ENCODE data around the gene CDC123.
"Not testable (repeated sequence)": the region's sequence is repeated elsewhere in the genome, so short reads cannot be mapped to it uniquely, and the experiment has no call there.

The CDC123 gene

DNA sequence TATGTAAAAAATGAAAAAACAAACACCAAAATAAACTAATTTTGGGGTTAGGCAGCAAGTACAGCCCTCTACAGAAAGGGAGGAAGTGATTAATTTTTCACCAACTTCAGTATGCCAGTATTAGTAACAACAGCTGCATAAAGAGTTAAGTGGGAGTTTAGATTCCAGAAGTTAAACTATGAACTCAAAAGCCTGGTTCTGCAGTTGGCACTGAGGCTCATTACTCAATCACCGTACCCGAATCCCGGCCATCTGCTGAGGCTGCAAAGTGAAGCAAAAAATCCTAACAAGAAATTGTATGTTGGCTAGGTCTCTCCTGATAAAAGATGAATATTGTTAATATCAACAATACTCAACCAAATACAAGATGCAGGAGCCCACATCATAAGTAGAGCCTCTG lies 4.3 kb upstream of the CDC123 start:
- no peak for DNase-seq (ENCODE audit: low read depth)

DNA sequence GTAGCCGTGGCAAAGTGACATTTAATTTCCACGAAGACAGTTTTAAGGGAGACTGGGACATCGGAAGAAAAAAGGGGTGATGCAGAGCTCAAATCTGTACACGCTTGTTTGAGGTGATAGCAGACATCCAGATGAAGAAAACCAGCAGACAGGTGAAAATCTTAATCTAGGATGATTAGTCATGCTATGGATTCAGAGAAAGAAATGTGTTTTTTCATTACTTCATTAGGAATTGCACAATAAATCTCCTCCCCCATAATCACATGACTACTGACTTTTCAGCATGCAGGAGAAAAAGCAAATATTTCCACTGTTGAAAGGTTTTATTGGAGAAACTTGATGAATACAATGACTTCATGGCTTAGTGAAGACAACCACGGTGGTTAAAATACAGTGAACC lies 2.8 kb upstream of the CDC123 start:
- DNase-seq (ENCODE audit: low read depth), result peak; percentile 26

DNA sequence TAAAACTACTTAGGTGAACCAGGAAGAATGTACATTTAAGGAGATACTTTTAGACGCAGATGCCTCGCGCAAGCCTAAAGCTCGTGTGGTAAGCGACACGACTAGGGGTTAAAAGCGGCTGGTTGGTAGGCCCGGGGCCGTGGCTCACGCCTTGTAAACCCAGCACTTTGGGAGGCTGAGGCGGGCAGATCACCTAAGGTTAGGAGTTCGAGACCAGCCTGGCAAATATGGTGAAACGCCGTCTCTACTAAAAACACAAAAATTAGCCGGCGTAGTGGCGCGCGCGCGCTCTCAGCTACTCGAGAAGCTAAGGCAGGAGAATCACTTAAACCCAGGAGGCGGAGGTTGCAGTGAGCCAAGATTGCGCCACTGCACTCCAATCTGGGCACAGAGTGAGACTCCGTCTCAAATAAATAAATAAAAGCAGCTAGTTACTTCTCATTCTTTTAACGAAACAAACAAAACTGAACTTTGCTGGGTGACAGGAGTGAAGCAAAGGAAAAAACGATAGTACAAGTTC lies 1.2 kb upstream of the CDC123 start:
- DNase-seq (ENCODE audit: low read depth), result peak; percentile 10

DNA sequence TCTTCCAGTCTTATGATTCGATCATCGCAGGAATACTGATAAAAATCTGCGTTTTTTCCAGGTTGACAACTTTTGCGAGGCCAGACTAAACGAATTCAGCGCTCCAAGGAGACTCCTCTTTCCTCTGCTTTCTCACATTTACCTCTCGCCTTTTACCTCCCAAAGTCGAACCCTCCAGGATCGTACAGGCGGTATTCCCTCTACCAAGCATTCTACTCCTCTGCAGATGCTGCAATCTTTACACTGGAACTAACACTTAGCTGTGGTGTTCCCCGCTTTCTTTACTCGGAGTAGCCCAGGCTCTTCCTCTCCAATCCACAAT lies 746 bp upstream of the CDC123 start:
- DNase-seq (ENCODE audit: low read depth), result no peak

DNA sequence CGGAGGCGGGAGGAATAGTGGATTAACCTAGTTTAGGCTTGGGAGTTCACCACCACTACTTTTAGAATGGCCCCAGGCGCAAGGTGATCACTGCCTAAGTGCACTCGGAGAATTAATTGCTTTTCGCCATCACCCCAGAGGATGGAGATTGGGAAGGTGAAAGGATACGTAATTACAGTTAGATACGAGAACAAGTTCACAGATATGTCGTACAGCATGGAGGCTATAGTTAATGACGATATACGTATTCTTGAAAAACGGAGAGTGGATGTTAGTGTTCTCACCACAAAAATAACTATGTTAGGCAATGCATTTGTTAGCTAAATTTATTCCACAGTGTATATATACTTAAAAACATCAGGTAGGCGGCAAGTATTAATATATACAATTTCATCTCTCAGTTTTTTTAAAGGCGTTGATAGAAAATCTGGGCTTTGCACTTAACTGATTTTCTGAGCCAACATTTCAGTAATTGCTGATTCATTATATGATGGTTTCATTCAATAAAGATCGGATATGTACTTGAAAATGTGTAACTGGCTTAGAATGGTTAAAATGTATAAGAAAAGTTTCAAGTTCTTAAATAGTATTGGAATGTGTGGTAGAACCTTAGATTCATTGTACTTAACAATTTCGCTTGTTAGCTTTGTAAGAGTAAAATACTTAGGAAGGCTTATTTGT lies 683 bp downstream of the CDC123 start:
- DNase-seq (ENCODE audit: low read depth), result no peak

DNA sequence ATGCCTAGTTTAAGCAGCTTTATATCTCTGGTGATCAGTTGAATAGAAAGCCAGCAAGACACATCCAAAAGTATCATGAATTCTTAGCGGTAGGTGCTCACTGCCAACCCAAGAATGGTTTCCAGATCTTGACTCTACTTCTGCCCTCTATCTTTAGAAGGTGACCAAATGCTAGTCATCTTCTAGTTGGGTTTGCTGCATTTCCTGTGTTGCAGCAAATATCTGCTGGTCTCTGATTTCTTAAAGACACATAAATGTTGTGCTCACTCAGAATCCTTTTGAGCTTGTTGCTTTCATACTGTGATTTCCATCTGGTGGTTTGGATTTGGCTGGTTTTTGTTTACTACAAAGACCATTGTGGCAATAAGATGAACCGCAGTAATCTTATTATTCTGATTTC lies 2.2 kb downstream of the CDC123 start:
- no peak for DNase-seq (ENCODE audit: low read depth)

DNA sequence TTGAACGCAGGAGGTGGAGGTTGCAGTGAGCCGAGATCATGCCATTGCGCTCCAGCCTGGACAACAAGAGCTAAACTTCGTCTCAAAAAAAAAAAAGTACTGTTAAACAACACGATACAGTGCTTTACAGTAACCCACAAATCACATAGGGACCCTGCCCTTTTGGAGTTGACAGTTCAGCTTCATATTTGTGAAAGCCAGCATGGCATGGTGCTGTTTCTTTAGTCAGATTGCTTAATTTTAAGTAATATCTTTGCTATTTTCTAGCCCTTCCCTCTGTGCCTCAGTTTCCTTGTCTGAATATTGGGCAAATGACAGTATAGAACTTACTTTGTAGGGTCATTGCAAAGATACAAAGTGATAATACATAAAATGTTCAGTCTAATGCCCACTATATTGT lies 4.9 kb downstream of the CDC123 start:
- no peak for DNase-seq (ENCODE audit: low read depth)

DNA sequence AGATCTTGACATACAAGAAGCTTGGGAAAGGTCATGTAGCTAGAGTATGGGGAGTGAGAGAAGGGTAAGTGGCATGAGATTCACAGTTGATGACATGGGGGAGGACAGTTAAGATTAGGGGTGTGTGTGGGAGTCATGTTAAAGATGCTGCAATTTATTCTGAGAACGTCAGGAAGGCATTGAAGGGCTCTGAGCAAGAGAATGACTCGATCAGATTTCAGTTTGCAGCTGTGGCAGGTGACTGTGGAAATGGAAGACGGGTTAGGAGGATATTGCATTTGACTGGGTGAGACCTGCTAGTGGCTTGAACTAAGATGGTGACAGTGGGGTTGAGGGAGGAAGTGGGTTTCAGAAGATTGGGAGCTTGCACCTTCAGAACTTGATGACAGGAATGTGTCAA lies 5.6 kb downstream of the CDC123 start:
- DNase-seq (ENCODE audit: low read depth), result no peak

DNA sequence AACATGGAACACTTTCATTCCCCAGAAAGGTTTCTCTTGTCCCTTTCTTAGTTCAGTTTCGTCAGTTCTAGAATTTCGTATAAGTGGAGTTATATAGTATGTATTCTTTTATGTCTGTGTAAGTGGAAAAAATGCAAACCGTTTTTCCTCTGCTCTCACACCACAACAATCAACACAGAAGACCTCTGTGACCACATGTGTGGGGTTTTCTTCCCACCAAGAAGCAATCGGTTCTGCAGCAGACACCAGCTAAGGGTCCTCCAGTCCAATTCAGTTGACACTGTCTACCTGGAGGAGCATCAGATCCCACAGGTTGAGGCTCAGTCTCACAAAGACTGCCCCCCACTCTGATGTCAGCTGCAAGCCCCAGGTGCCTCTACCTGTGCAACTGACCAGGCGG lies 6.2 kb downstream of the CDC123 start:
- DNase-seq (ENCODE audit: low read depth), result no peak

DNA sequence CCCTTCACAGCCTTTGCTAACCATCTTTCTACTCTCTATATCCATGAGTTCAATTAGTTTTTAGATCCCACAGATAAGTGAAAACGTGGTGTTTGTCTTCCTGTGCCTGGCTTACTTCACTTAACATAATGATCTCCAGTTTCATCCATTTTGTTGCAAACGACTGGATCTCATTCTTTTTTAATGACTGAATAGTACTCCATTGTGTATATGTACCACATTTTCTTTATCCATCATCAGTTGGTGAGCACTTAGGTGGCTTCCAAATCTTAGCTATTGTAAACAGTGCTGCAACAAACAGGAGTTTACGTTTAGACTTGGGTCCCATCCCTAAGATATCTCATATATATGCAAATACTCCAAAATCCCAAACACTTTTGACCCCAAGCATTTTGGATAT lies 9.1 kb downstream of the CDC123 start:
- DNase-seq (ENCODE audit: low read depth), result no peak

DNA sequence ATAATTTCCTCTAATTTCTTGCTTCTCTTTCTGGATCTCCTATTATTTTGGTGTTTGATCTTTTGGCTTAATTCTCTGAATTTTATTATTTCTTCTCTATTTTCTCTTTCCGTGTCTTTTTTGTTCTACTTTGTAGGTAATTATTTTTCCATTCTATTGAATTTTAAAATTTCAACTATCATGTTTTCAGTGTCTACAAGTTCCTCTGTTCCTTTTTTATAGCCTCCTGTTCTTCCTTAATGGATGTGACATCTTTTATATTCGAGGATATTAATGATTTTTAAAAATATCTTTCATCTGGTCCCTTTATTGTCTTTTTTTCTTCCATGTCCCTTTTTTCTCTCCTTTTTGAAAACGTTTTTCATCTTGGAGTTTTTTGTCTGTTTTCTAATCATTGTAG lies 11.1 kb downstream of the CDC123 start:
- no peak for DNase-seq (ENCODE audit: low read depth)

DNA sequence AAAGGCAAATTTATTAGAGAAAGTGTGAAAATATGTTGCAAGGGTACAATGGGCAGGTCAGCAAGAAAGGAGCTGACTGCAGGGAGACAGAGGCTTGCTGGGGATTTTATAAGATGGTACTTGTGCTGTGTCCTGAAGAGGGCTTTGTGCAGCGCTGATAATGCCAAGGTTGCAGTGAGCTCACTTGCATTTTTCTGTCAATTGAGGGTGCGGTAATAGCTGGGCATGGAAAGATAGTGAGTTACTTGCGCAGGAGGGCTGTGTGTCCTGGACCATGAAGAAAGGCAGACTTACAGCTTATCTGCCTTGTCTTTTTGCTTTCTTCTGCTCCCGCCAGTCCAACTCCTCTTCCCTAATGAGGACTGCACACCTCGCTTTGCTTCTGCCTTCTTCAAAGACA lies 12.5 kb downstream of the CDC123 start:
- no peak for DNase-seq (ENCODE audit: low read depth)

DNA sequence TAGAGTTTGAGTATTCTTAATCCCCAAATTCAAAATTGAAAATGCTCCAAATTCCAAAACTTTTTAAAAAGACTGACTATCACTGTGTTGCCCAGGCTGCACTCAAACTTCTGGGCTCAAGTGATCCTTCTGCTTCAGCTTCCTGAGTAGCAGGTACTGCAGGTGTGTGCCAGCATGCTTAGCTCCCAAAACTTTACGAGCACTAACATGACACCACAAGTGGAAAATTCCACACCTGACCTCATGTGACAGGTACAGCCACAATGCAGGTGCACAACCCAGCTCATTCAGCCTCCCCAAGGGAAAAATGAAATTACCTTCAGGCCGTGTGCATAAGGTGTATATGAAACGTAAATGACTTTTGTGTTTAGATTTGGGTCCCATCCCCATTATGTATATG lies 16.5 kb downstream of the CDC123 start:
- DNase-seq (ENCODE audit: low read depth), result no peak

DNA sequence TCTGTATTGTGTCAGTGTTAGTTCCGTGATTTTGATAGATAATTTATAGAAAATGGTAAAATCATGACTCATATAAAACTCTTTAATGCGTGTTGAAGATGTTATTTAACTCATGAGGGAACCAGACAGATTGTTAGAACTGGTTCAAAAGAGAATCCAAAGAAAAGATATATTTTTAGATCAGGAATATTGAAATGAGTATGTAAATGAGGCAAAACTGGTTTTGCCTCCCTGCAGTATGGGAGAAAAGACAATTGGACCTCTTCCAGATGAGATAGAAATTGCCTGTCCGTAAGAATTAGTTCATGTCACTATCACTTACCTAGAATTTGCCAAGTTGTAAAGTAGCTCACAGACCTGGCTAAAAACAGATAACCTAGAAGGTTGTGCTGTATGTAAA lies 17.6 kb downstream of the CDC123 start:
- no peak for DNase-seq (ENCODE audit: low read depth)

DNA sequence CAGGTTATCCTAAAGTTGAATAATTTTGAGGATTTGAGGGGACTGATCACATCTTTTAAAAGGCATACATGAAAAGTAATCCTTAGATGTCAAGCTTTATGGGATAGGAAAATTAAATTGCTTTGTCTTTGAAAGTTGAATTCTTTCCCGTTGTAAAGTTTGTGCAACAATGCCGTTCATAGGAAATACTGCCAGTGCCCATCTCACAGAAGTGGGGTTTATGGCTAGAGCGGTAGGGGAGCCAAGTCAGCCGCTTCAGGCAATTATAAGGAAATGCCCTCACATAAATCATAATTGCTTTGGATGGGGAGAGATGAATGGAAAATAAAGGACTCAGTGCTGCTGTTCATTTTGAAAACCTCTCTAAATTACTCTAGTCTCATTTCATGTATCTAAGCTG lies 18.1 kb downstream of the CDC123 start:
- no peak for DNase-seq (ENCODE audit: low read depth)

DNA sequence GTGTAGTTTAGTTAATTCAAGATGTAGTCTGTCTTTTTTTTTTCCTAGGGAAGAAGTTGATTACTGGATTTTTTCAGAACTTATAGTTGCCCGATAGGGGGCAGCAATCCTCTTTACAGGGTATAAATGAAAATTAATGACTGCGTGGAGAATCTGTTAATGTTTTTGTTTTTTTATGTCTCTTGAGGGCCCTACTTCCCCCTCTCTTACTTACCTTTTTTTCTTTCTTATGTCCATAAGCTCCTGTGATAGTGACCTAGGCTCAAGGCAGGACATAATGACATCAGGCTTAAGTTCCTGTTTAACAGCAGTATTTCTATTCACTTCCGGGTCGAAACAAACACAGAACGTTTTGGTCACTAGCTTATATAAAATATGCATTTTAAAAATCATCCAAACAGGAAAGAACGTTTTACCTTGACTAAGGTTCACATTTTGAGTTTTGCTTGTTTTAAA lies 18.8 kb downstream of the CDC123 start:
- DNase-seq (ENCODE audit: low read depth), result peak; percentile 35

DNA sequence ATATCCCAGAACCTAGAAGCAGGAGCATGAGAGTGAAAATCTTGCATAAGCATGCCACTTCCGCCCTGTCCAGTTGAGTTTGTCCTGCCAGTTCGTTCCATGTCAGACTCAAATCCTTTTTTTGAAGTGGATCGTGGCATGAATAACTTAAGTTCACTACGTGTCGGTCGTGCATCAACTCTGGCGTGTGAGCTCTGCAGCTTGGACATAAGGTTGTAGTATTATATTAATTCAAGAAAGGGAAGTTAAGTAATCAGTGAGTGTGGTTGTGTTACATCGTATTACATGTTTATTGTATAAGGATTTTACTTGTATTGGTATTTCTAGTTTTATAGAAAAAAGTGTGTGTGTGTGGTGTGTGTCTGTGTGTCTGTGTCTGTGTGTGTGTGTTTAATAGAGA lies 23.0 kb downstream of the CDC123 start:
- no peak for DNase-seq (ENCODE audit: low read depth)

DNA sequence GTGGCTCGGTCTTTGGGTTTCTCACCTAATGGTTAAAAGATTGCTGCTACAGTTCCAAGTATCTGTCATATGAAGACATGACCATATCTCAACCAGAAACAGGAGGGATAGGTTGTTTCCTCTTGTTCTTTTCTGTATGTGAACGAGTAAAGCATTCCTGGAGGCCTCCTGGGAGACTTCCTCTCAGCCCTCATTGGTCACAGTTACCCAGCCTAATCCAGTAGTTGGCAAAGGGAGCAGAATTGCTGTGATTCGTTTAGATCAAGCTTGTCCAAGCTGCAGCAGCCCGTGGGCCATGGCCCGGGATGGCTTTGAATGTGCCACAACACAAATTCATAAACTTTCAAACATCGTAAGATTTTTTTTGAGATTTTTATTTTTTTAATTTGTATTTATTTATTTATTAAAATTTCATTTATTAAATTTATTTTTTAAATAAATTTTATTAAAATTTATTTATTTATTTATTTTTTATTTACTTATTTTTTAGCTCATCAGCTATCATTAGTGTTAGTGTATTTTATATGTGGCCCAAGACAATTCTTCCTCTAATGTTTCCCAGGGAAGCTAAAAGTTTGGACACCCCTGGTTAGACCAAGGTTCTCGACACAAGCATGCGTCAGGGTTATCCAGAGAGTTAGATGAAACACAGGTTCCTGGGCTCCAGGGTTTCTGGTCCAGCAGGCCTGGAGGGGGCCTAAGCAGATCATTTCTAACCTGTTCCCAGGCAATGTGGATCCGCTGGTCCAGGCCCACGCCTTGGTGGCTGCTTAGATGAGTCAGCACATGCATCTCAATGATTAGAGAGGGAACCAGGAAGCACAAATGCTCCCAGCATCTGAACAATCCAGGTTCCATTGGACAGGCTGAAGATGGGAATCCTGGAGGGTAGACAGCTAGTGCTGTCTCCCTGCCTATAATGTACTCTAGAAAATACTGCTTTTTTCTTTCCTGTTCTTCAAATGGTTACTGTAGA lies 25.6 kb downstream of the CDC123 start:
- no peak for DNase-seq (ENCODE audit: low read depth)

DNA sequence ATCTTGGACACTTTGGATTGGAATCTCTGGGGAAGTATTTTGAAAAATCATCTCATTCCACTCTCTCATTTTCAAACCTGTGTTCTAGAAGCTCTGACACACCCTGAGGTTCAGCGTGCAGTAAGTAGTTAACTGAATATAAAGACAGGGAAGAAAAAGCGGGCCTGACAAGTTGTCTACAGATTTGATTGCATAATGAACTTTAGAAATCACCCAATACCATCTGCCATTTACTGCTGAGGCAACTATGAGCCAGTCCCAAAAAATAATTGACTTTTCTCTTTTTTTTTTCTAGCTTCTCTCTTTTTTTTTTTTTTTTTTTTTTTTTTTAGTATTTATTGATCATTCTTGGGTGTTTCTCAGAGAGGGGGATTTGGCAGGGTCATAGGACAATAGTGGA lies 29.5 kb downstream of the CDC123 start:
- no peak for DNase-seq (ENCODE audit: low read depth)

DNA sequence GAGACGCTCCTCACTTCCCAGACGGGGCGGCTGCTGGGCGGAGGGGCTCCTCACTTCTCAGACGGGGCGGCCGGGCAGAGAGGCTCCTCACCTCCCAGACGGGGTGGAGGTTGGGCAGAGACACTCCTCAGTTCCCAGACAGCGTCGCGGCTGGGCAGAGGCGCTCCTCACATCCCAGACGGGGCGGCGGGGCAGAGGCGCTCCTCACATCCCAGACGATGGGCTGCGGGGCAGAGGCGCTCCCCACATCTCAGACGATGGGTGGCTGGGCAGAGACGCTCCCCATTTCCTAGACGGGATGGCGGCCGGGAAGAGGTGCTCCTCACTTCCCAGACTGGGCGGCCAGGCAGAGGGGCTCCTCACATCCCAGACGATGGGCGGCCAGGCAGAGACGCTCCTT lies 30.4 kb downstream of the CDC123 start:
- DNase-seq (ENCODE audit: low read depth), result not testable (repeated sequence)

DNA sequence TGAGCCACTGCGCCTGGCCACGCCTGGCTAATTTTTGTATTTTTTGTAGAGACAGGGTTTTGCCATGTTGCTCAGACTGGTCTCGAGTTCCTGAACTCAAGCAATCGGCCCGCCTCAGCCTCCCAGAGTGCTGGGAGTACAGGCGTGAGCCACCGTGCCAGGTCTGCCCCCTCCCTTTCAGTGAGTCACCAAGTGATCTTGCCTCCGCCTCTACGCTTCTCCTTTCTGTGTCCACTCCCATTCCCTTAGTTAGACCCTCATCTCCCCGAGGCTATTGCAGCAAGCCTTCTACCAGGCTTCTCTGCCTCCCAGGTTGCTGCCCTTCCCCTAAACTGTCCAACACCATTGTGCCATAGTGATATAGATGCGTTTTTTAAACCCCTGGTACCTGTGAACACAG lies 32.9 kb downstream of the CDC123 start:
- no peak for DNase-seq (ENCODE audit: low read depth)

DNA sequence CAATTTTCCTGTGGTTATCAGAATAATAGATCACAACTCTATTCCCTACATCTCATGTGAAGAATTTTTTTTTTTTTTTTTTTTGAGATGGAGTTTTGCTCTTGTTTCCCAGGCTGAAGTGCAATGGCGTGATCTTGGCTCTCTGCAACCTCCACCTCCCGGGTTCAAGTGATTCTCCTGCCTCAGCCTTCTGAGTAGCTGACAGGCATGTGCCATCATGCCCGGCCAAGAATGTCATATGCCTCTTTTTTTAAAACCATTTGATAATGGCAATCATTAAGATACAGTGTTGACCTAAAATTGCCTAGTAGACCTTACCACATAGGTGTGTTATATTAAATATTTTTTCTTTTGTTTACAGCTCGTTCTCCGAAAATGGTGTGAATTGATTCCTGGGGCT lies 38.7 kb downstream of the CDC123 start:
- DNase-seq (ENCODE audit: low read depth), result not testable (repeated sequence)

DNA sequence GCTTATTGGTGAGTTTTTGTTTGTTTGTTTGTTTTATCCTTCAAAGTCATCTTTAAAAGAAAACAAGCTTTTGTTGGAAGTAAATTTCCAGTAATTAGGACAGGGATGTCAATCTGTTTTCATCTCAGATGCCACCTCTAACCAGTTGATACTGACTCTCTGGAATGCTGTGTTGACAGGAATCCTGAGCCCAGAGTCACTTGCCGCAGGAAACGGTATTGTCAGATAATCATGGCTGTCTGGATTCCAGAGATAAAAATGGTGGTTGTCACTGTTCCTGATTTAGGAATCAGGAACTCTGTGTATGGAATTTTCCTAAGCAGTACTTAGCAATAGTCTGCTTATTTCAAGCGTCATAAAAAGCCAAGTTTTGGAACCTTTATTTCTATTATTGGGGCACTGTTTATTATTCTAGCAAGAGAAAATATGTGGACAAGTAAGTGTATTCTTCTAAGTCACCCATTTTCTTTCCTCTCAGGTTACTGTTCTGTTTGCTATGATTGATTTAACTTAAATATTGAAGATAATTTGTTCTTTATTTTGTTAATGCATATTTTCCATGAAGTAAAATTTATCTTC lies 39.2 kb downstream of the CDC123 start:
- no peak for DNase-seq (ENCODE audit: low read depth)
